A549 (cell line): ENCODE results near the gene PLCL1.

Source experiments
- CBX2 ChIP-seq: fragments of 200-600 bp; sonication (generic); IDR thresholded peaks from 2 replicates; pipeline ENCODE4 v1.6.1; 2016; ENCODE audit warnings: low read depth, mild to moderate bottlenecking, borderline replicate concordance
- CHD2 ChIP-seq: fragments of 150-350 bp; IDR thresholded peaks from 2 replicates; pipeline ENCODE4 v1.6.1; 2014; ENCODE audit warnings: low read length; ENCODE audit not compliant: partially characterized antibody
- CTCF ChIP-seq: fragments of >200 bp; sonication (Bioruptor Twin); formaldehyde crosslinking; IDR thresholded peaks from 3 replicates; pipeline ENCODE4 v1.5.1; 2016
- EP300 ChIP-seq, 2 experiments: fragments of >200 bp; sonication (Bioruptor Twin); formaldehyde crosslinking; IDR thresholded peaks; 2 replicates in 1 of 2; 3 replicates in 1 of 2; pipeline ENCODE4 v1.6.1; 2016 to 2017
- ESRRA ChIP-seq: fragments of 150-350 bp; IDR thresholded peaks from 2 replicates; pipeline ENCODE4 v1.6.1; 2014; ENCODE audit warnings: mild to moderate bottlenecking, low read length, borderline replicate concordance
- JUN ChIP-seq, 2 experiments: fragments of >200 bp; sonication (Bioruptor Twin); formaldehyde crosslinking; IDR thresholded peaks; 2 replicates in 1 of 2; 3 replicates in 1 of 2; pipeline ENCODE4 v1.6.1; 2016 to 2017
- MAX ChIP-seq: IDR thresholded peaks from 2 replicates; pipeline ENCODE4 v1.6.1; 2012
- POLR2A ChIP-seq: IDR thresholded peaks from 2 replicates; pipeline ENCODE4 v1.6.1; 2012; ENCODE audit warnings: mild to moderate bottlenecking, low read length
- RCOR1 ChIP-seq: fragments of 150-350 bp; IDR thresholded peaks from 2 replicates; pipeline ENCODE4 v1.6.1; 2014; ENCODE audit warnings: antibody characterized with exemption, low read length, low read depth
- RFX5 ChIP-seq: fragments of 450-650 bp; IDR thresholded peaks from 2 replicates; pipeline ENCODE4 v1.7.1; 2014; ENCODE audit warnings: antibody characterized with exemption, mild to moderate bottlenecking, moderate library complexity
- SMC3 ChIP-seq: fragments of >200 bp; sonication (Bioruptor Twin); formaldehyde crosslinking; IDR thresholded peaks from 3 replicates; pipeline ENCODE4 v1.6.1; 2018; ENCODE audit warnings: inconsistent platforms
- ZFP36 ChIP-seq: fragments of 450-650 bp; IDR thresholded peaks from 2 replicates; pipeline ENCODE4 v1.6.1; 2014; ENCODE audit warnings: borderline replicate concordance; ENCODE audit not compliant: partially characterized antibody

- TF ChIP-seq CTCF (peak; percentile 68), SMC3 (peak; percentile 26; the same call in 1 of the 3 replicates), RCOR1 (no peak), ESRRA (no peak), CHD2 (no peak), JUN (IDR thresholded peaks at IDR 0.05) (no peak), RFX5 (no peak), POLR2A (no peak), CBX2 (no peak), EP300 (IDR thresholded peaks at IDR 0.05) (no peak), MAX (peak; percentile 34; the same call in 1 of the 2 replicates), ZFP36 (no peak)
Observed at GRCh38 chr2:197786010-197786877, 18.1 kb upstream of the PLCL1 start.
